GM21423 (cell line): ENCODE data around the gene DSTN.

Source experiments
- ATAC-seq: cut with Tn5 transposase; IDR thresholded peaks from one replicate; pipeline ENCODE4 v1.9.1; 2021; ENCODE audit warnings: mild to moderate bottlenecking, moderate library complexity; ENCODE audit not compliant: unreplicated experiment

The DSTN gene

DNA sequence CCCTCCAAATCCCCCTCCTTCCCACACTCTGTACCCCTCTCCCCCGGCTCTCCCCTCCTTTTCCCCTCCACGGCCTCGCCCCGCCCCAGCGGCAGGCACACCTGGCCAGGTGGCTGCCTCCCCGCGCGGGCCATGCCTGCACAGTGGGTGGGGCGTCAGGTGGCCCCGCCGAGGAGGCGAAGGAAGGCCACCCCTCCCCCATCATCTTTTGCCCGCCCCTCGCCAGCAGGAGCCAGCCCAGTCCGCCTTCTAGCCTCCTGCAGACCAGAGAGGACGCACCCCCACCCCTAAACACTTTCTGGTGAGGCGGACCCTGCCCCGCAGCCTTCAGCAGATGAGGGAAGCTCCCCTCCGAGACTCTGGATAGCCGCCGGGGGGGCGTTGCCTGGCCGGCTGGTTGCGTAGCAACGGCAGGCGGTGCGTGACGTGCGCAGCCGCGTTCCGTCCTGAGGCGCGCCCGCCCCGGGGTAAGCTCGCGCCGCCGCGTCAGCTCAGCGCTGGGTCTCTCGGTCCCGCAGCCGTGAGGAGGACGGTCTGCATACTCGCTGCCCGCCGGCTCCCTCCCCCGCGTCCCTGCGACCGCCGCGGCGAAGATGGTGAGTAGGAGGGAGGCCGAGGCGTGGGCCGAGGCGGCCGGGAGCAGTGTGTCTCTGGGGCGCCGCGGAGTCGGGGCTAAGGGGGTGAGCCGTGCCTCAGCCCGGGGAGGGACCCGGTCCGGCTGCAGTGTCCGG, at the start of gene DSTN:
Gene DSTN (plus strand): TSS at position 460 of the 731 bp plus-strand sequence. CDS start 134 bp downstream, at position 594.
- peak; percentile 91 for ATAC-seq

DNA sequence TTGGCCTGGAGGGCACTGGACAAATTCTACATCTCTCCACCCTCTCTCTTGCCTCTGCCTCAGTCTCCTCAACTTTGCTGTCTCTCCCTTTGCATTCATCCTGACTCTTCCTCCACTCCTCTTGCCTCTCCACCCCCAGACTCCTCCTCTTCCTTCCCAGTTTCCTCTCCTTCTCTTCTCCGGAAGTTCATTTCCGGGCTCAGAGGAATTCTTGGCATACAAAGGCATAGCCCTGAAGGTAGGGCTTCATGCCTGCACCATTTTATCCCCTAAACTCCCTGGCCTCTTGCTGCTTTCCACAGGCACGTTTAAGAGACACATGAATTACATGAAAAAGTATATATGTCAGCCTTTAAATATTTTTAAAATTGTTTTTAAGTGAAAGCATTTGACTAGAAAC, 49.3 kb upstream of the DSTN start:
- ATAC-seq: no peak

DNA sequence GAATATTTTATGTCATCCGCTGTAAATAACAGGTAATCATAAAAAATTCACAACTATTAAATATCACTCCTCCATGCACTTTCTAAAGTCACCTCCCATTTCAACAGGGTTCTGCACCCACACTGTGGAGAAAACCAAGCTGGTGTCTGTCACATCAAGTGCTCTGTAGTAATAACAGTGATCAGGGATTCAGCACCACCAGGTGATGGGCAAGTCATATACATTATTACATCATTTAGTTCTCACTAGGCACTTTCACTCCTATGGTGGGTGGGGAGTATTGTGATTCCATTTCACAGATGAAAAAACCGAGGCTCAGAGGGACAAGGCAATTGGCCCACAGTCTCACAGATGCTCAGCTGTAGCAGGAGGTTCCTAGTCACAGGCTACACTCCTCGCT, 47.3 kb upstream of the DSTN start:
- no peak for ATAC-seq

DNA sequence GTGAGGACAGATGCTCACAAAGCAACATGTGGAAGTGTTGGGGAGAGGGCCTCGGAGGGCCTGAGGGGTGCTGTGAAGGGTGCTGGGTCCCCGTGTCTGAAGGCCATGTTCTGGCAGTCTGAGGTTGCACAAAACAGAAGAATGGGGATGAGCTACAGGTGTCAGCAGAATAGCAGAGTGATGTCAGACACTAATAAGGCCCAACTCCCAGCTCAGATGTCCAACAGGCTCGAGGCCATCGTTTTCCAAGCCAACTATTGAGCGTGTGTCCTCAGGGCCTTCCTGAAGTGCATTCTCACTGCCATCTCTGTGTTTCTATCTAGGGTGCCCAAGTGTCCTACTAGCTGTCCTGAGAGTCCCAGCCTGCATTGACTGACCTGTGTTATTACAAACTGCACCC, 46.5 kb upstream of the DSTN start:
- no peak for ATAC-seq

DNA sequence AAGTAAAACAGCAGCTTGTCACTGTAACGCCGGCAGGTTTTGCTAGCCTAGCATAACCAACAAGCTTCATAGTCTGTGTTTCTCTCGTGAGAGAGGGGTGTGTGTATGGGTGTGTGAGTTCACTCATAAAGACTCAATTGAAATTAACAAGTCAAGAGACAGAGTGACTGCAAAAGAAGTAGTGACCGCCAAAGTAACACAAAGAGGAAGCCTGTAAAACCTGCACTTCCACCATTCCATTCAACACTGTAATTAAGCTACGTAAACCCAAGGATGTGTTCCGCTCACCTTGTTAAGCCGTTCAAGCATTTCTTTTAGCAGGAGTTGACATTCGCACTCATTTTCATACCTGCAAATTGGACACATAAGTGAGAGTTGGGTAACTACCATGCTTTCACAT, 45.3 kb upstream of the DSTN start:
- no peak for ATAC-seq

DNA sequence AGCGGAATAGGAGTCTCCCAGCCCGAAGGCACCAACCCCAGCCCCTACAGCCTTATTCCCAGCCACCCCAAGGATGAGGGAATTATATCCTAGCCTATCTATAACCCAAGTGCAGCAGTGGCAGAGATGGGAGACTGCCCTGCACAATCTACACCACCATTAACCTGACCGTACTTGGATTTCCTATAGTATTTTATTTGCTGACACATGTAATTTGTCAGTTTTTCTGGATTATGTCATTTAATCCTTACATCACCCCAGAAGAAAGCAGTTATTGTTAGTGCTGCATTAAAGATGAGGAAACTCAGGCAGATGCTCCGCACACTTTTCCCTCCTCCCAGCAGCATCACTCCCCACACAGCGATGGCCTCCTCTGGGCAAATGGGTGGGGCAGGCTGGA, 44.7 kb upstream of the DSTN start:
- no peak for ATAC-seq

DNA sequence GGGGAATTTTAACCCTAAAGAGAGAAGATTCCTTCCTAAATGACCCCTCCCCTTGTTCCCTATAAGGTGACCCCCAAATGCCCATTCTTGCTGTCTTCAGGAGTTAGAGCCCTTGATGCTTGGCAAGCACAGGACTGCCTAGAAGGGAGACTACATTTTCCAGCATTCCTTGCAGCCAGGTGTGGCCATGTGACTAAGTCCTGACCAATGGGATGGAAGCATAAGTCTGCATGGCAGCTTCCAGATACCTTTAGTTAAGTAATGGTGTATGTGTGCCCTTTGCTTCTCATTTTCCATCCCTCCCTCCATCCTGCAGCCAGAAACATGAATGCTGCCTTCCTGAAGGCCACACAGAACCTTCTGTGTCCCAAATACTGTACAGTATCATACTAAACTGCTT, 44.2 kb upstream of the DSTN start:
- ATAC-seq: no peak

DNA sequence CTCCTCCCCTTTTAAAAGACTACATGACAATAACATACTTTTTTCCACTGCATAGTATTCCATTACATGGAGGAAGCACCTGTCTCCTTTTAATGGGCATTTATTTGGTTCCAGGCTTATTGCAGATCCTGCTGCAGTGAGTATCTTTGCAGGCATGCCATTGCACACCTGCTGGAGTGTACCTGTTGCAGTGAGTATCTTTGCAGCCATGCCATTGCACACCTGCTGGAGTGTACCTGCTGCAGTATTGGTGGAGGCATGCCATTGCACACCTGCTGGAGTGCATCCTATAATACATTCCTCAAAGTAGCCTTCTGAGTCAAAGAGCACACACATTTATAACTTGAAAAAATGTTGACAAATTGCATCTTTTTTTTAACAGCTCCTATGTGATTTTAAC, 40.3 kb upstream of the DSTN start:
- ATAC-seq: no peak

DNA sequence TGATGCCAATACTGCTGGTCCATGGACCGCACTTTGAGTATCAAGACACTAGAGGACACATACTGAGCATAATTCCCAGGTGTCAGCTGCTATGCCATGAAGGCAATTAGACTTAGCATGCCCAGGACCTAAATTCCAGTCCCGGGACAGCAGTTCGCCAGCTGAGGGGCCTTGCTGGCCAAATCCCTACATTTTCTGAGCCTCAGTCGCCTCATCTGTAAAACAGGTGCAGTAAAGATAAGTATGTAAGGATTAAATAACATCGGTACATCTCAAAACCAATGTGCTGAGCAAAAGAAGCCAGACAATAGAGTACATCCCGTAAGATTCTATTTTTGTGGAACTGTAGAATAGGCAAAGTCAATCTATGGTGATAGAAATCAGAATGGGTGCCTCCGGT, 39.7 kb upstream of the DSTN start:
- ATAC-seq: no peak

DNA sequence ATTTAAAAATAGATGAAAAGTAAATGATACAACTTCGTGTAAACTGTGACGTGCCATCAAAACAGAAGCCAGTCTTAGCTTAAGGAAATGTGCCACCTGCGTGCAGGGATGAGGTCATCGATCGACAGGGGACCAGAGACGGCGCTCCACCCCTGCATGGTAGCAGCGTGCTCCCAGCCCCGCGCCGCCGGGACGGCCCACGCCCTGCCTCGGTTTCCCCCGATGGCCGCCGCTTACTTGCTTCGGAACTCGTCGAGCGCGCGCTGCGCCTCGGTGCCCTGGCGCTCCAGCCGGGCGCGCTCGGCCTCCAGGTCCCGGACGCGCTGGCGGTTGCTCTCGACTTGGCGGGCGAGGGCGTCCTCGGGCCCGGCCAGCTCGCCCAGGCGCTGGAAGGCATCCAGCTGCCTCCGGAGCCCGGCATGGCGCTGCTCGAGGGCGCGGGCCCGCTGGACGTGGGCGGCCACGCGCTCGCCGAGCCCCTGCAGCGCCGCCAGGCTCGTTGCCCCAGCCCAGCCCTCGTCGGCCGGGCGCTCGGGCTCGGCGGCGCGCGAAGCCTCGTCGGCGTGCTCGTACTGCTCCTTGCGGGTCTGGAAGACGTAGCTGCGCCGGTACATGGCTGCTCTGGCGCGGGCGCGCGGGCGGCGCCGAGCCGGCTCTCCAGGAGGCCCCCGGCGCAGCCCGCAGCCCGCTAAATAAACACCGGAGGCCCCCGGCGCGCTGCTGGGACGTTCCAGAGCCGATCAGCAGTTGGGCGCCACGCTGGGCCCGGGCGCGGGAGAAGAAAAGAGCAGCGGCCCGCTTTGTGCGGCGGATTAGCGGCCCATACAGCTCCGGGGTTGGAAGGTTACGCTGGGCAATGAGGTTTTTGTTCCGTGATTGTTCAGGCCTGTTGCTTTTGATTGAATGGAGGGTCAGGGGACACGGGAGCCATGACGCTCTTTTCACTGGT, 38.9 kb upstream of the DSTN start, which contains the start of gene BFSP1:
Gene BFSP1 (minus strand): TSS at position 664 of the 949 bp plus-strand sequence. CDS start 50 bp downstream, at position 614.
- no peak for ATAC-seq

DNA sequence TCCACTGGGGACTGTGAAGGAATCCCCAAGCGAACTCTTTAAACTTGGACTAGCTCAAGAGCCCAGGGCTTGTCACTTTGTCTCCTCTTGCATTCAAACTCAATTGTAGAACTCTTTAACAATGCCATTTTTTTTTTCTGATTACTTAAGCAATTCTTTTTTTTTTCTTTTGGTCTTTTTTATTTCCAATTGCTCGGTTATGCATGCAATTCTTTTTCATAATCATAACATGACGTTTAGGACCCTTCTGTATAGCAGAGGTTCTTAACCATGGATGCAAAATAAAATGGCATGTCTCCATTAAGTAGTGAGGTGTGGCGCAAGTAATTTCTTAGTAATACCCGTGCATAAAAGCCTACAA, 38.2 kb upstream of the DSTN start:
- no peak for ATAC-seq

DNA sequence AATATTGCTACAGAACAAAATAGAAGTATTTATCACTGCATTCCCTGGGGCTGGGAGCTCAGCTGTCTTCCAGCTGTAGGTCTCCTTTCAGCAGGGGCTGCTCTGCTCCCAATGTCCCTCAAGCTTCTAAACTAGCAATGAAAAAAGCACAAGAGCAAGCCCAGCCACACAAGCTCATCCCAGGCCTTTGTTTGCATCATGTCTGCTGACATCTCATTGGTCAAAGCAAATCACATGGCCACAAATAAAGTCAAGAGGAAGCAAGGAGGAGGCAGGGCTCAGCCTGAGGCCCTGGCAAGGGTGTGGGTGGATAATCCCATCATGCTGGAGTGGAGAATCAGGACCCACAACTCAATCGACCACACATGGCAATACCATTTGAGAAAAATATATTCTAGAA, 36.5 kb upstream of the DSTN start:
- ATAC-seq: no peak

DNA sequence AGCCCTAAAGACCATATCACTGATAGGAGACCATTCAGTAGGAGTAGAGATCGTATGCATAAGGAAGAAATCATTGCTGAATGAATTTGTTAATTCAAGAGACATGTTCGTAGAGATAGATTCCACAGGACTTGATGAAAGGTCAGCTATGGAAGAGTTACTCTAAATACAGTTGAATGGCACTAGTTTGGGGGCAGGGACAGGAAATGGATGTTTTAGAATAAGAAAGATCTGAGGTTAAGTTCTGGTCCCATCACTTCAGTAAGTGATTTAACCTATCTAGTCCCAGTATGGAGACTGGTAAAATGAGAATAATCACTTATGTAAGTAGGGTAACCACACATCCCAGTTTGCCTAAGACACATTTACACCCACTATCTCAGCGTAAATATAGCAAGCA, 35.8 kb upstream of the DSTN start:
- no peak for ATAC-seq

DNA sequence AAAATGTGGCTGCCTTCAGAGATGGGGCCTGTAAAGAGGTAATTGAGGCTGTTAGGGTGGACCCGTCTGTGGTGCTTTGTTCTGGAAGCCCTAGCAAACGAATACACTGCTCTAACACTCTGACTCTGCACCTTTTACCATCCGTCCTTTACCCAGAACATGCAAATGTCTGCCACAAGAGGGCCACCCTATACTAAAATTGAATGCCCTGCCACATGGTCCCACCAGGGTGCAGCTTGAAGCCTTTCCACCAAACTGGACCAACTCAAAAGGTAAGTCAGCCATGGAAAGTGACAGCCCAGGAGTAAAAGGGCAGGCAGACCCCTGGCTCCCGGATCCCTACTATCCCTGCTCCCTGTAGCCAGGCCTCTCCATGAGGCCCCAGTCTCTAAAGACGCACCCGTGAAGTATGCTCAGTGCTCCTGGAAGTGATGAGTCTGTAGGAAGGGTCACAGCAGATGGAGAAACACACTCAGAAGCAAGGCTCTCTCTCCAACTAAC, 32.9 kb upstream of the DSTN start:
- peak; percentile 72 for ATAC-seq

DNA sequence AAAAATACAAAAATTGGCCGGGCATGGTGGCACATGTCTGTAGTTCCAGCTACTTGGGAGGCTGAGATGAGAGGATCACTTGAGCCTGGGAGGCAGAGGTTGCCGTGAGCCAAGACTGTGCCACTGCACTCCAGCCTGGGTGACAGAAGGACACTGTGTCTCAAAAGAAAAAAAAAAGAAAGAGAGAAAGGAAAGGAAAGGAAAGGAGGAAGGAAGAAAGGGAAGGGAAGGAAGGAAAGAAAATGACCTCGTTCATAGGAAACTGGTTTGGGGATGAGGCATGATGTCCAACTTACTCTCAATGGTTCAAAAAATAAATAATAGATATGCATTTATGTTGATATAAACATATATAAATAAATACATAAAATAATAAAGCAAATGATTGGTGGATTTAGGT, 31.9 kb upstream of the DSTN start:
- no peak for ATAC-seq

DNA sequence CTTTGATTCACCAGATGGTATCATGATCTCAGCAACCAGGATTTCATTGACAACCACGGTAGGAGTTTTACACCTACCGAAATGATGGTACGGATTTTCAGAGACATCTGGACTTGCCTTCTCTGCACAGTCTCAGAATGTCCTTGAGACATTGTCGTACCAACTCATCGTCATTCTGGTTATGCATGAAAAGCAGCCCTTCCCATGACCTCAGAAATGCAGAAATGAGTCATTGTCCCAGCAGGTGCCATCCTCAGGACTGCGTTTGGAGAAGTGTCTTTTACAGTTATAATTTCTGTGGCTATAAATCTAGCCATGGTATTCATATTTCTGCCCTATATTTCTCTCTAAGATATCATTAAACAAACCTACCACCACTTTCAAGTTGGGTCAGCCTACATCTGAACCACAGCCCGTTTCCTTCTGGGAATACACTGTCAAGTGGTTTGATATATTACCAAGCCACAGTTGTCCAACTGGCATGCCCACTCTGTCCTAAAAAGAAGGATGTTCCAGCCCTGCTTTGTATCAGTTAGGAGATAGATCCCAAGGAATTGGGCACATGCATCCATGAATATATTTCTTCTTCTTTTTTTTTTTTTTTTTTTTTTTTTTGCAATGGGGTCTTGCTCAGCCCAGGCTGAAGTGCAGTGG, 31.2 kb upstream of the DSTN start:
- peak; percentile 65 for ATAC-seq

DNA sequence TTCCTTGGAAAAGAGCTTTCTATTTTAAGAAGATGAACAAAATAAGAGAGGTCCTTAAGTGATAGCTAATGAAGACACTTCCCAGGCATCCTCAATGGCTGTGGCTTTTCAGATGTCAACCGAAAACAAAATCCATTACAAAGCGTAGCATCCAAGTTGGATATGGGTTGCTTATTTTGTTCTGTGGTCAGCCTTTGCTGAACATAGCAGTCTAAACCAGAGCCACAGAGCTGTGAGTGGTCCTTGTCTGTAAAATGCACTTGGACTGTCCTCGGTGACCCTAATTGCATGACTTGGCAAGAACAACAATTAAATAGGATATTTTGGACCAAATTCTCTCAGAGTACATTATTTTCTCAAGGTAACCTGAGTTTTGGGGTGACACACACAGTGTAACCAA, 28.3 kb upstream of the DSTN start:
- no peak for ATAC-seq

DNA sequence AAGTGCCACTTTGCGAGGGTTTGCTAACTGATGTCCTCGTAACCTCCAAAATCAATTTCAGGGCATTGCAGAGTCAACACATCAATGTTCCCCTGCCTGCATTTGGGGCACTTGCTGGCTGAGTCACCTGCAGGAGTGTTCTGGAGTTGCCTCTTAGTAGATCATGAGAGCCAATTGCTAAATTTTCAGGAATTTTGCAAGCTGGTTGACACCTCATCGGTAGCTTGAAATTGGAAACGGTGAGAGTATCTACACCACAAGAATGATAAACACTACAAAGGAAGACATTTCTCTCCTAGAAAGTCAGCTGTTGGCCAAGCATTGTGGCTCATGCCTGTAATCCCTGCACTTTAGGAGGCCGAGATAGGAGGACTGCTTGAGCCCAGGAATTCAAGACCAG, 27.9 kb upstream of the DSTN start:
- no peak for ATAC-seq

DNA sequence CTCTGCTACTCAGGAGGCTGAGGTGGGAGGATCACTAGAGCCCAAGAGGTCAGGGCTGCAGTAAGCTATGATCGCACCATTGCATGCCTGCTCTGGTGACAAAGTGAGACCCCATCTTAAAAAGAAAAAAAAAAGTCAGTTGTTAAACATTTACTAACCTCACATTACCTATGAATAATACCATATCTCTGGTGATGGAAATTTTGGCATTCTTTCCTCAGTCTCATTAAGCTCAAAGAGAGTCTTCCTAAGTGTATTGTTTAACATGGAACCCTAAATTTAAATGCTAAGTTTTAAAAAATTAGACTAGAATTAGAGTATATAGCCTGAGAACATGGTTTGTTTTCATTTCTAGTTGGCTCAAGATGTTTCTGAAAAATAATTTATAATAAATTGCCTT, 27.4 kb upstream of the DSTN start:
- ATAC-seq: no peak

DNA sequence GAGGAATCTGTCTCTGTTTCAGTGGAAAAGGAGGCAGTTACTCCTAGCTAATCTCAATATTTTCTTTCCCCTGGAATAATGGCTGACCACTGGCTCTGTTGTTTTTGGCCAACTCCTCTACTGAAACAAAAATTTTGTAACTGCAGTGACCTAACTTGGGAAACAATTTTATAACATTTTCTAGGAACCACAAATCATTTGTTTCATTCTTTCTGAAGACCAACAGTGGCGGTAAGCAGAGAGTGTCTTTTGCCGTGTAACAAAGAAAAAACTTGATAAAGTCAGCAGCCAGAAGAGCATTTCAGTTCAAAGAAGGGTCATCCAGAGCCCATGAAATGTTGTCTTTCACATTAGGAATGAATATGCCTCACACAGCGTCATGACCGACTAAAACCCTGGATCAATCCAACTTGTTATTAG, 26.9 kb upstream of the DSTN start:
- no peak for ATAC-seq

DNA sequence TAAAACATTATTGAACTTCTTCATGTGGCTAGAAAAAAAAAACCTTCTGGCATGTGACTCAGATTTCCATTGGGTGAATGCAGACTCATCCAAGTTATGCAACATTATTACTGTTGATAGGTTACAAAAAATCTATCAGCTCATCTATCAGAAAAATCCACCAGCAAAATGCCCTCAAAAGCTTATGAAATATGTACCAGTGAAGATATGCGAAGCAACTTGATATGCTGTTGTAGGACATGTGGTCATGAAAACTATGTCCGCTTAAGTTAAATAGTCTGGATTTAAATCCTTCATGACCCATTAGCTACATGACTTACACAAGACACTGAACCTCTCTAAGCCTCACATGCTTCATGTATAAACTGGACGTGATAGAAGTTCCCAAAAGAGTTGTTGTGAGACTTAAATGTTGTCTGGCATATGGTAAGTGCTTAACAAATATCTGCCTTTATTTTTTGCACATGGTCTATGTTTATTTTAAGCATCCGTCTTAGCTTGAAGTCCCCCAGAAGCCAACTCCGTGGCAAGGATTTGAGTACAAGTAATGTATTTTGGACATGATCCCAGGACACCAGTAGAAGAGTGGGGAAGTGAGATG, 26.2 kb upstream of the DSTN start:
- ATAC-seq: no peak
